AG04450 (cell line): ENCODE results near the gene CNTNAP2. TPM values are rescaled to one million over a fixed set of nuclear protein-coding genes. Genes with fewer than 3 reads are reported as not detected.

Experiments used
- CTCF ChIA-PET: fragments of 300-600, 350-600 bp; formaldehyde crosslinking; extraction: SDS; loops from one replicate; lab custom pipeline; 2022; ENCODE audit warnings: antibody characterized with exemption, inconsistent platforms; lab: Charles Lee
- POLR2A ChIA-PET: fragments of 350-600 bp; formaldehyde crosslinking; extraction: SDS; loops from one replicate; lab custom pipeline; 2021; ENCODE audit warnings: antibody characterized with exemption, inconsistent platforms; lab: Yijun Ruan, JAX
- DNase-seq: peaks from one replicate; pipeline ENCODE4 v3.0.0-alpha.2; 2011; ENCODE audit warnings: low read depth, low spot score
- H3K27ac ChIP-seq: one replicate; pipeline ENCODE4 v1.5.1; 2012; ENCODE audit warnings: low read depth, low read length, control low read depth
- H3K27me3 ChIP-seq: one replicate; pipeline ENCODE4 v1.6.0; 2012; ENCODE audit warnings: low read length; ENCODE audit not compliant: control insufficient read depth, insufficient read depth
- H3K4me3 ChIP-seq: 2 replicates; pipeline ENCODE4 v1.5.1; 2011; ENCODE audit warnings: mild to moderate bottlenecking, low read depth, low read length, control low read depth
- H3K9me3 ChIP-seq: 2 replicates; pipeline ENCODE4 v1.5.1; 2012; ENCODE audit warnings: low read length; ENCODE audit not compliant: control insufficient read depth, insufficient read depth
- polyA plus RNA-seq: library from polyadenylated mRNA; depleted of rRNA; stranded (reverse); fragments of >200 nt; gene quantifications from 2 replicates; pipeline ENCODE4 v1.2.3, GENCODE V29; 2011
- TF ChIP-seq, protein P1 (sequence below): IDR thresholded peaks from 2 replicates; pipeline ENCODE4 v1.5.1; 2011; ENCODE audit warnings: low read depth, low read length, control low read depth, inconsistent platforms

CNTNAP2 gene
- polyA plus RNA-seq, 1 experiment = not detected

DNA sequence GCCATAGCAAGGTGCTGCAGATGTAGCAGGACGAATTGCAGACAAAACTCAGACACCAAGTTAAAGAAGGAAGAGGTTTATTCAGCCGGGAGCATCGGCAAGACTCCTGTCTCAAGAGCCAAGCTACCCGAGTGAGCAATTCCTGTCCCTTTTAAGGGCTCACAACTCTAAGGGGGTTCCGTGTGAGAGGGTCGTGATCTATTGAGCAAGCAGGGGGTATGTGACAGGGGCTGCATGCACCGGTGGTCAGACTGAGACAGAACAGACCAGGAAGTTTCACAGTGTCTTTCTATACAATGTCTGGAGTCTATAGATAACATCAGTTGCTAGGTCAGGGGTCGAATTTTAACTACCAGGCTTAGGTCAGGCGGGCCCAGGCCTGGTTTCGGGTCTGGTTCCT lies 2252.0 kb downstream of the CNTNAP2 start:
- H3K27ac ChIP-seq = no peak overlapping the region
- peaks cover 36% of the 10 kb centered on the region for H3K9me3 ChIP-seq
- TF ChIP-seq, protein P1, sequence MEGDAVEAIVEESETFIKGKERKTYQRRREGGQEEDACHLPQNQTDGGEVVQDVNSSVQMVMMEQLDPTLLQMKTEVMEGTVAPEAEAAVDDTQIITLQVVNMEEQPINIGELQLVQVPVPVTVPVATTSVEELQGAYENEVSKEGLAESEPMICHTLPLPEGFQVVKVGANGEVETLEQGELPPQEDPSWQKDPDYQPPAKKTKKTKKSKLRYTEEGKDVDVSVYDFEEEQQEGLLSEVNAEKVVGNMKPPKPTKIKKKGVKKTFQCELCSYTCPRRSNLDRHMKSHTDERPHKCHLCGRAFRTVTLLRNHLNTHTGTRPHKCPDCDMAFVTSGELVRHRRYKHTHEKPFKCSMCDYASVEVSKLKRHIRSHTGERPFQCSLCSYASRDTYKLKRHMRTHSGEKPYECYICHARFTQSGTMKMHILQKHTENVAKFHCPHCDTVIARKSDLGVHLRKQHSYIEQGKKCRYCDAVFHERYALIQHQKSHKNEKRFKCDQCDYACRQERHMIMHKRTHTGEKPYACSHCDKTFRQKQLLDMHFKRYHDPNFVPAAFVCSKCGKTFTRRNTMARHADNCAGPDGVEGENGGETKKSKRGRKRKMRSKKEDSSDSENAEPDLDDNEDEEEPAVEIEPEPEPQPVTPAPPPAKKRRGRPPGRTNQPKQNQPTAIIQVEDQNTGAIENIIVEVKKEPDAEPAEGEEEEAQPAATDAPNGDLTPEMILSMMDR = no peak
- DNase-seq = no peak
- H3K4me3 ChIP-seq = no peak overlapping the region
- ChIA-PET POLR2A (no interaction called here), CTCF (no interaction called here)
- no peaks in the 10 kb centered on the region for H3K27me3 ChIP-seq

DNA sequence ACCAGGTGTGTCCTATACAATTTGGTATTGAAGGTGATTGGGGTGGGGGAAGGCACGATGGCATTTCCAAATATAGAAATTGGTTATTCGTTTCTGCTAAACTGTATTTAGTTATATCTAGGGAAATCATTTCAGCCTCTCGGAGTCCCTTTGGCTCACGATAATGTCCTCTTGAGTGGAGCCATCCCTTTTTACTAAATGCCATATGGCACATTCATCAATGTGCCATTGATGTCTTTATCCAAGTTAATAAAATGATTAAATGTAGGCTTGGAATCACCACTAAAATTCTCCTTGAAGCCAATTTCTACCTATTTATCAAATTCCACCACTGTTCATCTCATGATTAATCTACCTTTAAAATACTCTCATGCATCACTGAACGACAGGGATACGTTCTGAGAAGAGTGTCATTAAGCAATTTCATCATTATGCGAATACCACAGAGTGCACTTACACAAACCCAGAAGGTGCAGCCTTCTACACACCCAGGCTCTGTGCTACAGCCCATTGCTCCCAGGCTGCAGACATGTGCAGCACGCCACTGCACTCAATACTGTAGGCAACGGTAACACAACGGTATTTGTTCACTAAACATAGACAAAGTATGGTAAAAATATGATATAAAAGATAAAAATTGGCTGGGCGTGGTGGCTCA lies 2254.8 kb downstream of the CNTNAP2 start:
- TF ChIP-seq, protein P1 = no peak

DNA sequence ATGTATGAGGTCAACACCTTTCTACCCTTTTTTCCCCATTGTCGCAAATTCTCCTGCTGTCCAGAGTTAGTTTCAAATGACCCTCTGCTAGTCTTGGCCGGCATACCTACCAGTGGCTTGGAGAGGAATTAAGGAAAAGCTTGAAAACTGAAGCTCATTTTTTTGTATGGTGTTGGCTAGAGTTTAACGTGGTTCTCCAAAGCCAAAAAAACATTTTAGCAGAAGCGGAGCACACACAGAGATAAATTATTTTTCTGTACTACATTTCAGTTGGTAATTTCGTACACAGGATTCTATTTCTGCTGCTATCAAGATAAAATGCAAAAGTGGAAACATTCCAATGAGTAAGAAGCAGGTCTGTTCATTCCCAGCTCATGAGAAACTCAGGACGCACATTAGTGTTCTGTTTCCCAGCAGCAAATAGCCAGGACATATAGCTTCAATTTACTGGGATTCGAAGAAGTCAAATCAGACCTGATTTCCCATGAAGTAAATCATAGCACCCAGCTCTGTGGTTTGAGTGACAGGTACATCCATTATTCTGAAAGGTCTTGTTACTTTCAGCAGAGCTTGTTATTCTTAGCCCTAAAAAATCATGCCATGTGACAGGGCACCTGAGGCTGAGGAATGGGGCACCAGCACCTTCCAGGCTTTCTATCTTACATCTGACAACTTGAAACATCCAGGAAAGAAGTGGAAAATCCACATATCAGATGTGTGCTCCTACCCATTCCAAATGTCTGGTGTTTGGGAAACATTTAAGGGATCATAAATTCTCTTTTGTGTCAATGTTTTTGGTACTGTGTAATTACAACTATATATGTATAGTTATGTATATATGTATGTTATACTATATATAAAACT lies 2258.0 kb downstream of the CNTNAP2 start:
- CTCF ChIA-PET = no interaction called here
- TF ChIP-seq, protein P1 = no peak
- H3K27me3 ChIP-seq = no peaks in the 10 kb centered on the region
- no peak overlapping the region for H3K27ac ChIP-seq
- DNase-seq = no peak
- POLR2A ChIA-PET = no interaction called here
- H3K9me3 ChIP-seq = peaks cover 17% of the 10 kb centered on the region
- H3K4me3 ChIP-seq = no peak overlapping the region

More for the DNA sequence above, 2254.8 kb downstream of the CNTNAP2 start:
- DNase-seq = no peak
- Histone ChIP-seq H3K27ac (no peak overlapping the region), H3K9me3 (peaks cover 26% of the 10 kb centered on the region), H3K4me3 (no peak overlapping the region), H3K27me3 (no peaks in the 10 kb centered on the region)
- ChIA-PET CTCF (no interaction called here), POLR2A (no interaction called here)

DNA sequence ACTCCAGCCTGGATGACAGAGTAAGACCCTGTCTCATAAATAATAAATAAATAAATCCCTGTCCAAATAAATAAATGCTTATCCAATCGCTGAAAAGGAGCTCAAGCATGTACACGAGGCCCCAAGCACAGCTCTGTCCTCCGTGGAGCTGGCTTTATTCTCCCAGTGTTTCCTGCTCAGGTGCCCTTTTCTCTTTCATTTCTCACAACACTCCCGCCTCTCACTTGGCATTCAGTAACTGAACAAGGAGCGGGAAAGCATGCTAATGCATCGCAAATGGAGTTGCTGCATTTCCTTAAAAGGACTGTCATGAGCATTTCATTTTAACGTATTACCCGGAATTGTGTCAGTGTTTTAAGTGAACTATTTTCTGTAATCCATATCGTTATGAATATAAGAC lies 2263.1 kb downstream of the CNTNAP2 start:
- POLR2A ChIA-PET = no interaction called here
- no peaks in the 10 kb centered on the region for H3K27me3 ChIP-seq
- TF ChIP-seq, protein P1 = no peak
- no peak overlapping the region for H3K4me3 ChIP-seq
- DNase-seq = no peak
- H3K9me3 ChIP-seq = peaks cover 29% of the 10 kb centered on the region
- CTCF ChIA-PET = no interaction called here
- no peak overlapping the region for H3K27ac ChIP-seq
